ENCODE measurements around the gene SFT2D3. TPM values are rescaled to one million over a fixed set of nuclear protein-coding genes. Genes with fewer than 3 reads are reported as not detected.

SFT2D3 gene
- total RNA-seq, 1 experiment from 2014 or later, result 7.6 TPM

DNA sequence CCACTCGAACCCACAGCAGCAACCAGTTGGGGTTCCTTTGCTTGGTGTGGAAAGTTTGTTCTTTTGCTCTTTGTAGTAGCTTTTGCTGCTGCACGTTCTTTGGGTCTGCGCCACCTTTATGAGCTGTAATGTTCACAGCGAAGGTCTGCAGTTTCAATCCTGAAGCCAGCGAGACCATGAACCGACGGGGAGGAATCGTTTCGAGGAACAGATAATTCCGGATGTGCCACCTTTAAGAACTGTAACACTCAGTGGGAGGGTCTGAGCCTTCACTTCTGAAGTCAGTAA, 41.1 kb upstream of the SFT2D3 start:
- Histone ChIP-seq H3K27me3 (replicated peaks; ENCODE audit: insufficient read depth, low read depth, low read length, poor library complexity) (peaks cover 8% of the 10 kb centered on the region), H3K4me1 (ENCODE audit: insufficient read depth, low read length, poor library complexity, severe bottlenecking) (no peaks in the 10 kb centered on the region), H3K4me3 (ENCODE audit: low read depth, low read length, poor library complexity, severe bottlenecking) (no peak overlapping the region), H3K9me3 (ENCODE audit: low read depth, low read length, poor library complexity, severe bottlenecking) (no peaks in the 10 kb centered on the region), H3K27ac (ENCODE audit: low read depth, low read length, poor library complexity, severe bottlenecking) (no peak overlapping the region), H3K36me3 (ENCODE audit: insufficient read depth, low read length, poor library complexity, severe bottlenecking) (no peaks in the 10 kb centered on the region)
- ChIA-PET POLR2A (ENCODE audit: low non-redundant PET) (no interaction called here), CTCF (no interaction called here)
- no TSS peak for BruUV-seq (replicated peaks)
- DNase-seq (ENCODE audit: low spot score), result no peak
- intact Hi-C loops (cut with micrococcal nuclease; ENCODE audit: unreplicated experiment), result no loop called here
- TF ChIP-seq, protein P1, sequence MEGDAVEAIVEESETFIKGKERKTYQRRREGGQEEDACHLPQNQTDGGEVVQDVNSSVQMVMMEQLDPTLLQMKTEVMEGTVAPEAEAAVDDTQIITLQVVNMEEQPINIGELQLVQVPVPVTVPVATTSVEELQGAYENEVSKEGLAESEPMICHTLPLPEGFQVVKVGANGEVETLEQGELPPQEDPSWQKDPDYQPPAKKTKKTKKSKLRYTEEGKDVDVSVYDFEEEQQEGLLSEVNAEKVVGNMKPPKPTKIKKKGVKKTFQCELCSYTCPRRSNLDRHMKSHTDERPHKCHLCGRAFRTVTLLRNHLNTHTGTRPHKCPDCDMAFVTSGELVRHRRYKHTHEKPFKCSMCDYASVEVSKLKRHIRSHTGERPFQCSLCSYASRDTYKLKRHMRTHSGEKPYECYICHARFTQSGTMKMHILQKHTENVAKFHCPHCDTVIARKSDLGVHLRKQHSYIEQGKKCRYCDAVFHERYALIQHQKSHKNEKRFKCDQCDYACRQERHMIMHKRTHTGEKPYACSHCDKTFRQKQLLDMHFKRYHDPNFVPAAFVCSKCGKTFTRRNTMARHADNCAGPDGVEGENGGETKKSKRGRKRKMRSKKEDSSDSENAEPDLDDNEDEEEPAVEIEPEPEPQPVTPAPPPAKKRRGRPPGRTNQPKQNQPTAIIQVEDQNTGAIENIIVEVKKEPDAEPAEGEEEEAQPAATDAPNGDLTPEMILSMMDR (conservative IDR thresholded peaks at IDR 0.05; ENCODE audit: low read depth, low read length), result no peak
- TF ChIP-seq EZH2 (IDR thresholded peaks at IDR 0.05; ENCODE audit: borderline replicate concordance, low read depth, low read length, poor library complexity, severe bottlenecking), result no peak

DNA sequence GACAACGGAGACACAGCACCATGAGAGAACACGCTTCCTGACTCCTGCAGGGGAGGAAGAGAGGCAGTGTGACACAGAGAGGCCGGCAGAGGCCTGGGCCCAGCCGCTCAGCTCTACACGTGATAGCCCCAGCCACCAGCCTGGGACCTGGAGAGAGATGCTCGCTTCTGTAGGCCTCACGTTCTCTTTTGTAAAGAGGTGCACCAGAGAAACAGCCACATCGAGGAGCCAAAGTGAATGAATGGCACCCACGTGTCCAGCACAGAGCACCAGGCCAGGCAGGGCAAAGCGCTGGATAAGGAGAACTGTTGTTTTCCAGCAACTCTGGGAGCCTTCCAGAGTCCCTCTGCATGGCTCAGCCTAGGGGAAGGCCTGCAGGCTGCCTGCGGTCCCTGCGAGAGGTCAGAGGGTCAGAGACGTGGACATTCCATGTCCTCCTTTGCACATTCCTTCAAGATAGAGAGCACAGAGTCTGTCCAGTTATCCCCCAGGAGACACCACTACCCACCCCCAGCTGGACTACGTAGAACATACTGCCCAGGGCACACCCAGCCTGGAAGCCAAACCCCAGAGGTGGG, 40.1 kb upstream of the SFT2D3 start:
- Histone ChIP-seq H3K4me3 (ENCODE audit: low read depth, low read length, poor library complexity, severe bottlenecking) (no peak overlapping the region), H3K9me3 (ENCODE audit: low read depth, low read length, poor library complexity, severe bottlenecking) (no peaks in the 10 kb centered on the region), H3K36me3 (ENCODE audit: insufficient read depth, low read length, poor library complexity, severe bottlenecking) (no peaks in the 10 kb centered on the region), H3K27ac (ENCODE audit: low read depth, low read length, poor library complexity, severe bottlenecking) (no peak overlapping the region), H3K27me3 (replicated peaks; ENCODE audit: insufficient read depth, low read depth, low read length, poor library complexity) (peaks cover 12% of the 10 kb centered on the region), H3K4me1 (ENCODE audit: insufficient read depth, low read length, poor library complexity, severe bottlenecking) (no peaks in the 10 kb centered on the region)
- DNase-seq (ENCODE audit: low spot score), result no peak
- no TSS peak for BruUV-seq (replicated peaks)
- POLR2A ChIA-PET (ENCODE audit: low non-redundant PET), result no interaction called here
- intact Hi-C loops (cut with micrococcal nuclease; ENCODE audit: unreplicated experiment), result no loop called here
- TF ChIP-seq, protein P1 (conservative IDR thresholded peaks at IDR 0.05; ENCODE audit: low read depth, low read length), result no peak
- TF ChIP-seq EZH2 (IDR thresholded peaks at IDR 0.05; ENCODE audit: borderline replicate concordance, low read depth, low read length, poor library complexity, severe bottlenecking), result no peak
- CTCF ChIA-PET, result no interaction called here

GRCh38 chr2:127661949-127662510, 39.3 kb upstream of the SFT2D3 start:
- BruUV-seq (replicated peaks), result no TSS peak
- CTCF ChIA-PET, result no interaction called here
- POLR2A ChIA-PET (ENCODE audit: low non-redundant PET), result no interaction called here
- DNase-seq (ENCODE audit: low spot score), result no peak
- TF ChIP-seq EZH2 (IDR thresholded peaks at IDR 0.05; ENCODE audit: borderline replicate concordance, low read depth, low read length, poor library complexity, severe bottlenecking), result no peak
- TF ChIP-seq, protein P1 (conservative IDR thresholded peaks at IDR 0.05; ENCODE audit: low read depth, low read length), result no peak
- peaks cover 12% of the 10 kb centered on the region for H3K27me3 ChIP-seq (replicated peaks; ENCODE audit: insufficient read depth, low read depth, low read length, poor library complexity)
- no peak overlapping the region for H3K27ac ChIP-seq (ENCODE audit: low read depth, low read length, poor library complexity, severe bottlenecking)
- no peak overlapping the region for H3K4me3 ChIP-seq (ENCODE audit: low read depth, low read length, poor library complexity, severe bottlenecking)
- intact Hi-C loops (cut with micrococcal nuclease; ENCODE audit: unreplicated experiment), result no loop called here
- no peaks in the 10 kb centered on the region for H3K9me3 ChIP-seq (ENCODE audit: low read depth, low read length, poor library complexity, severe bottlenecking)
- no peaks in the 10 kb centered on the region for H3K36me3 ChIP-seq (ENCODE audit: insufficient read depth, low read length, poor library complexity, severe bottlenecking)
- no peaks in the 10 kb centered on the region for H3K4me1 ChIP-seq (ENCODE audit: insufficient read depth, low read length, poor library complexity, severe bottlenecking)
